Tibial nerve (tissue), 3 donors: ENCODE data around the gene GJB5.
"Not testable (repeated sequence)": the region's sequence is repeated elsewhere in the genome, so short reads cannot be mapped to it uniquely, and the experiment has no call there.

Source experiments
- CTCF ChIP-seq, 5 experiments: fragments of 200-600 bp in 3 of 5; fragments of 450-650 bp in 2 of 5; sonication (generic) in 3 of 5; IDR thresholded peaks; one replicate each; pipeline ENCODE4 v1.5.1; 2016 to 2019; ENCODE audit warnings: antibody characterized with exemption in 5 of 5, mild to moderate bottlenecking in 3 of 5, moderate library complexity in 2 of 5
- POLR2A ChIP-seq, 2 donors: fragments of 450-650 bp; IDR thresholded peaks; one replicate each; pipeline ENCODE4 v1.6.1; 2017; ENCODE audit warnings: antibody characterized with exemption in 2 of 2, mild to moderate bottlenecking in 2 of 2, moderate library complexity in 2 of 2

DNA sequence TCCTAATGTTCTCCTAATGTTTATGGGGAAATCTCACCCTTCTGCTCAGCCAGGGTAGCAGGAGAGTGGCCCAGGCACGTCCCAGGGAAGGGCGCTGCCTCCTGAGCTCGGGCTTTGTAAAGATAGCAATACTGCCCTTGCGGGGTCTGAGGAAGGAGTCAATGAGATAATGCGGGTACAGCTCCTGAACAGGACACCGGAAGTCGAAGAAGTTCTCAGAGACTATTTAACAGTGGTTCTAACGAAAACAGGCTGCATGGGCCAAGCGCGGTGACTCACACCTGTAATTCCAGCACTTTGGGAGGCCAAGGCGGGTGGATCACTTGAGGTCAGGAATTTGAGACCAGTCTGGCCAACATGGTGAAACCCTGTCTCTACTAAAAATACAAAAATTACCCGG lies 17.6 kb upstream of the GJB5 start:
- not testable (repeated sequence) for TF ChIP-seq CTCF, POLR2A (IDR thresholded peaks at IDR 0.05)
